MM.1S (cell line): ENCODE measurements around the gene SGPL1.

Experiments
- DNase-seq: peaks from one replicate; pipeline ENCODE4 v3.0.0-alpha.2; 2015
- H2AFZ ChIP-seq: fragments of 300-600 bp; sonication (generic); 2 replicates; pipeline ENCODE4 v1.6.0; 2016; ENCODE audit warnings: antibody characterized with exemption, low read length
- H3F3A ChIP-seq: fragments of 300-600 bp; sonication (generic); 2 replicates; pipeline ENCODE4 v1.6.1; 2016; ENCODE audit warnings: mild to moderate bottlenecking, antibody characterized with exemption, low read length, moderate library complexity, mixed read lengths; ENCODE audit not compliant: insufficient read depth
- H3K27ac ChIP-seq: fragments of 300-600 bp; sonication (generic); 2 replicates; pipeline ENCODE4 v1.5.1; 2016; ENCODE audit warnings: mild to moderate bottlenecking, low read length
- H3K27me3 ChIP-seq: fragments of 300-600 bp; sonication (generic); replicated peaks from 2 replicates; pipeline ENCODE4 v1.6.0; 2016; ENCODE audit warnings: low read length; ENCODE audit not compliant: insufficient read depth
- H3K36me3 ChIP-seq: fragments of 300-600 bp; sonication (generic); replicated peaks from 2 replicates; pipeline ENCODE4 v1.6.1; 2016; ENCODE audit warnings: mild to moderate bottlenecking, low read length, mixed read lengths; ENCODE audit not compliant: insufficient read depth
- H3K4me1 ChIP-seq: fragments of 300-600 bp; sonication (generic); 2 replicates; pipeline ENCODE4 v1.6.1; 2016; ENCODE audit warnings: low read length, mixed read lengths
- H3K4me2 ChIP-seq: fragments of 300-600 bp; sonication (generic); 2 replicates; pipeline ENCODE4 v1.6.0; 2016; ENCODE audit warnings: low read depth, low read length
- H3K4me3 ChIP-seq: fragments of 300-600 bp; sonication (generic); 2 replicates; pipeline ENCODE4 v1.5.1; 2016; ENCODE audit warnings: low read length, mixed read lengths
- H3K79me2 ChIP-seq: fragments of 300-600 bp; sonication (generic); 2 replicates; pipeline ENCODE4 v1.6.1; 2016; ENCODE audit warnings: mixed run types, low read length, mixed read lengths
- H3K9ac ChIP-seq: fragments of 300-600 bp; sonication (generic); 2 replicates; pipeline ENCODE4 v1.6.1; 2016; ENCODE audit warnings: low read length, mixed read lengths
- H3K9me2 ChIP-seq: fragments of 300-600 bp; sonication (generic); replicated peaks from 2 replicates; pipeline ENCODE4 v1.6.1; 2016; ENCODE audit warnings: mild to moderate bottlenecking, low read length, mixed read lengths; ENCODE audit not compliant: insufficient read depth
- H3K9me3 ChIP-seq: fragments of 300-600 bp; sonication (generic); replicated peaks from 2 replicates; pipeline ENCODE4 v1.6.1; 2016; ENCODE audit warnings: mild to moderate bottlenecking, low read length, mixed read lengths; ENCODE audit not compliant: insufficient read depth
- H4K20me1 ChIP-seq: fragments of 300-600 bp; sonication (generic); 2 replicates; pipeline ENCODE4 v1.6.1; 2016; ENCODE audit warnings: mild to moderate bottlenecking, low read length, moderate library complexity, mixed read lengths; ENCODE audit not compliant: insufficient read depth
- CTCF ChIP-seq: fragments of 300-600 bp; sonication (generic); IDR thresholded peaks from 2 replicates; pipeline ENCODE4 v1.5.1; 2016; ENCODE audit warnings: antibody characterized with exemption, low read length, mixed read lengths
- EZH2 ChIP-seq: fragments of 300-600 bp; sonication (generic); optimal IDR thresholded peaks from 2 replicates; pipeline ENCODE3; 2017; ENCODE audit warnings: low read depth, mild to moderate bottlenecking, antibody characterized with exemption, low read length, mixed read lengths
- EZH2phosphoT487 ChIP-seq: fragments of 300-600 bp; sonication (generic); IDR thresholded peaks from 2 replicates; pipeline ENCODE4 v1.6.1; 2018; ENCODE audit warnings: antibody characterized with exemption, low read length

Gene SGPL1

GRCh38 chr10:70845256-70845655, 29.5 kb downstream of the SGPL1 start:
- no peak overlapping the region for H3K9ac ChIP-seq
- H3K4me3 ChIP-seq = no peak overlapping the region
- H3F3A ChIP-seq = no peaks in the 10 kb centered on the region
- H3K27me3 ChIP-seq = no peaks in the 10 kb centered on the region
- no peaks in the 10 kb centered on the region for H3K36me3 ChIP-seq
- H2AFZ ChIP-seq = no peak overlapping the region
- H4K20me1 ChIP-seq = no peaks in the 10 kb centered on the region
- TF ChIP-seq CTCF (no peak), EZH2 (no peak), EZH2phosphoT487 (no peak)
- no peaks in the 10 kb centered on the region for H3K79me2 ChIP-seq
- no peak overlapping the region for H3K27ac ChIP-seq
- H3K4me1 ChIP-seq = 0 out of 2 replicates have a peak, but pooled peaks cover 3% of the 10 kb centered on the region
- H3K9me2 ChIP-seq = no peaks in the 10 kb centered on the region
- H3K4me2 ChIP-seq = no peak overlapping the region
- H3K9me3 ChIP-seq = no peaks in the 10 kb centered on the region
- no peak for DNase-seq

DNA sequence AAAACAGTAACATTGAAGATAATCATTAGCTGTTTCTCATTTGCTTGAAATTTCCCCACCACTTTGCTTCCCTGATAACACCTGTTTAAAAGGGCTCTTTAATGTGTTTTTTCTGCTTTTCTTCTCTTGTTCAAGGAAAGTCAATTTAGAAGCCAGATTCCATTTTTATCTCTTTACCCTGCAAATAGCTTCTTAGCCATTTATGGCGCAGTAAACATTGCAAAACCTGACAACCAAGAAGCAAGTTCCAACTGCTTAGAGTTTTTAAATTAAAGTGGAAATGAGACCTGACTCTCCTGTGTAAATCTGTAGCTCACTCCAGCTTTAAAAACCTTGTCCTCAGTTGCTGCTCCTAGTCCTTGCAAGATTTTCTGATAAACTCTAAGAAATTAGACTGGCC, 30.1 kb downstream of the SGPL1 start:
- no peaks in the 10 kb centered on the region for H3K36me3 ChIP-seq
- no peaks in the 10 kb centered on the region for H3F3A ChIP-seq
- TF ChIP-seq CTCF (no peak), EZH2phosphoT487 (no peak), EZH2 (no peak)
- no peak overlapping the region for H3K27ac ChIP-seq
- H3K79me2 ChIP-seq = no peaks in the 10 kb centered on the region
- no peaks in the 10 kb centered on the region for H3K9me2 ChIP-seq
- no peaks in the 10 kb centered on the region for H3K9me3 ChIP-seq
- H2AFZ ChIP-seq = no peak overlapping the region
- no peak overlapping the region for H3K4me2 ChIP-seq
- H4K20me1 ChIP-seq = no peaks in the 10 kb centered on the region
- H3K4me1 ChIP-seq = 0 out of 2 replicates have a peak, but pooled peaks cover 3% of the 10 kb centered on the region
- no peak overlapping the region for H3K9ac ChIP-seq
- H3K4me3 ChIP-seq = no peak overlapping the region
- no peaks in the 10 kb centered on the region for H3K27me3 ChIP-seq
- DNase-seq = no peak

DNA sequence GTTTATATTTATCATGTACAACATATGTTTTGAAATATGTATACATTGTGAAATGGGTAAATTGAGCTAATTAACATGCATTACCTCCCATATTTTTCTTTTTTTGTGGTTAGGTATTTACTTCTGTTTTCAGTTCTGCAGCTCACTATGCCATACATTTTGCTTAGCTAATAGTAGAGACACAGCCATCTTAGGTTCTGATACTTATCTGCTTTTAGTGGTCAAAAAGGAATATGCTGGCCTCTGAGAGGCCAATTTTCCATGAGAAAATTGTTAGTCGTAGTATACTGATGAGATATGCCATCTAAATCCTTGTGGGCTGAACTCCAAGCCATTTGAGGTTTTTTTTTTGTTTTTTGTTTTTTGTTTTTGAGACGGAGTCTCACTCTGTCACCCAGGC, 31.0 kb downstream of the SGPL1 start:
- Histone ChIP-seq H3F3A (no peaks in the 10 kb centered on the region), H3K9me2 (no peaks in the 10 kb centered on the region), H4K20me1 (no peaks in the 10 kb centered on the region), H3K27ac (no peak overlapping the region), H3K4me3 (no peak overlapping the region), H3K79me2 (no peaks in the 10 kb centered on the region), H3K4me2 (no peak overlapping the region), H2AFZ (no peak overlapping the region), H3K9ac (no peak overlapping the region), H3K9me3 (no peaks in the 10 kb centered on the region), H3K36me3 (no peaks in the 10 kb centered on the region), H3K27me3 (no peaks in the 10 kb centered on the region), H3K4me1 (0 out of 2 replicates have a peak, but pooled peaks cover 3% of the 10 kb centered on the region)
- no peak for TF ChIP-seq EZH2
- DNase-seq = no peak

DNA sequence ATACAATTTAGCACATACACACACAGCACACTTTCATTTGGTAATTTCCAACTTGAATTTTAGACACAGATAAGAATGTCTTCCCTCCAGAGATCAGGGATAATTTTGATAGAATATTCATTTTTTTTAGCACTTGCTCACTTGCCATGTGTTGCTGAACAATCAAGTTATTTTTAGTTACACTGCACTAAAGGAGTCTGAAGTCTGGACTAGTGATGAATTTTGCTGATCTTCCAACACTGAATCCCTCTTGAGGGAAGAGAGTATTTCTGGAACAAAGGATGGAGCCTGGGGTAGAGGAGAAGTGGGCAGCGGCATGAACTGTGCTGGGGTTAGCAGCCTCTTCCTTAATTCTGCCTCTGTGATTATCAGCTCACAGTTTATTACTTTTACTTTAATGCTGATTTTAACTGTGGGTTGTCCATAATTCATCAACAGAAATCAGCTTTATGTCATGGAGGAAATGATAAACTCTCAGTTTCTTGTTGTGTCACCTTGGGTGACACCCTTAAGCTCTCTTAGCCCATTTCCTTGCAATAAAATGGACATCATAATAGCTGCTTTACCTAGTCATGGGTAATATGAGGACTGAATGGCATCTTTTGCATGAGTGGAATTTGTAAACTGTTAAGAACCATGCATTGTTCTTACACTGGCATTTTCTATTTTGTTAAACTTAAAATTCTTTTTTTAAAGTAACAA, 32.1 kb downstream of the SGPL1 start:
- Histone ChIP-seq H3K4me2 (no peak overlapping the region), H3K9ac (no peak overlapping the region), H4K20me1 (no peaks in the 10 kb centered on the region), H3K4me1 (0 out of 2 replicates have a peak, but pooled peaks cover 3% of the 10 kb centered on the region), H3K4me3 (no peak overlapping the region), H3K27ac (no peak overlapping the region), H3K27me3 (no peaks in the 10 kb centered on the region), H3K9me2 (no peaks in the 10 kb centered on the region), H3K79me2 (no peaks in the 10 kb centered on the region), H3K9me3 (no peaks in the 10 kb centered on the region), H3K36me3 (no peaks in the 10 kb centered on the region), H2AFZ (no peak overlapping the region), H3F3A (no peaks in the 10 kb centered on the region)
- DNase-seq = no peak
- no peak for TF ChIP-seq CTCF
- no peak for TF ChIP-seq EZH2phosphoT487
- no peak for TF ChIP-seq EZH2
